SU-DHL-6 (cell line): ENCODE results near the gene RAG1.

Experiments used
- EZH2phosphoT487 ChIP-seq: fragments of 200-600 bp; sonication (generic), shearing (Covaris generic); conservative IDR thresholded peaks from 2 replicates; pipeline ENCODE4 v1.6.1; 2018; ENCODE audit warnings: mild to moderate bottlenecking, antibody characterized with exemption, low read length, moderate library complexity, mixed read lengths
- TF ChIP-seq, protein P1 (sequence below): fragments of 200-600 bp; sonication (generic); IDR thresholded peaks from one replicate; pipeline ENCODE4 v1.5.1; 2017; ENCODE audit warnings: antibody characterized with exemption, mild to moderate bottlenecking, low read length, moderate library complexity; ENCODE audit not compliant: insufficient read depth, poor library complexity, severe bottlenecking

GRCh38 chr11:36530840-36531239 is 37.0 kb upstream of the RAG1 start:
- TF ChIP-seq, protein P1, sequence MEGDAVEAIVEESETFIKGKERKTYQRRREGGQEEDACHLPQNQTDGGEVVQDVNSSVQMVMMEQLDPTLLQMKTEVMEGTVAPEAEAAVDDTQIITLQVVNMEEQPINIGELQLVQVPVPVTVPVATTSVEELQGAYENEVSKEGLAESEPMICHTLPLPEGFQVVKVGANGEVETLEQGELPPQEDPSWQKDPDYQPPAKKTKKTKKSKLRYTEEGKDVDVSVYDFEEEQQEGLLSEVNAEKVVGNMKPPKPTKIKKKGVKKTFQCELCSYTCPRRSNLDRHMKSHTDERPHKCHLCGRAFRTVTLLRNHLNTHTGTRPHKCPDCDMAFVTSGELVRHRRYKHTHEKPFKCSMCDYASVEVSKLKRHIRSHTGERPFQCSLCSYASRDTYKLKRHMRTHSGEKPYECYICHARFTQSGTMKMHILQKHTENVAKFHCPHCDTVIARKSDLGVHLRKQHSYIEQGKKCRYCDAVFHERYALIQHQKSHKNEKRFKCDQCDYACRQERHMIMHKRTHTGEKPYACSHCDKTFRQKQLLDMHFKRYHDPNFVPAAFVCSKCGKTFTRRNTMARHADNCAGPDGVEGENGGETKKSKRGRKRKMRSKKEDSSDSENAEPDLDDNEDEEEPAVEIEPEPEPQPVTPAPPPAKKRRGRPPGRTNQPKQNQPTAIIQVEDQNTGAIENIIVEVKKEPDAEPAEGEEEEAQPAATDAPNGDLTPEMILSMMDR: no peak
- no peak for TF ChIP-seq EZH2phosphoT487
